Sigmoid colon (tissue), 4 donors: Measurements from ENCODE around the gene SRGAP1.

Experiments
- CTCF ChIP-seq, 4 experiments: fragments of 450-650 bp in 3 of 4; fragments of 200-600 bp in 1 of 4; IDR thresholded peaks; one replicate each; pipeline ENCODE4 v1.5.1; 2016 to 2019; ENCODE audit warnings: antibody characterized with exemption in 4 of 4, mild to moderate bottlenecking in 3 of 4, moderate library complexity in 2 of 4
- EP300 ChIP-seq, 4 donors: sonication (generic); formaldehyde crosslinking; IDR thresholded peaks; one replicate each; pipeline ENCODE4 v1.6.1; 2017; ENCODE audit warnings: antibody characterized with exemption in 4 of 4
- POLR2A ChIP-seq, 2 donors: fragments of 450-650 bp; IDR thresholded peaks; one replicate each; pipeline ENCODE4 v1.6.1; 2016; ENCODE audit warnings: antibody characterized with exemption in 2 of 2, mild to moderate bottlenecking in 2 of 2, moderate library complexity in 2 of 2

GRCh38 chr12:64070454-64070853, 226.0 kb downstream of the SRGAP1 start:
- TF ChIP-seq CTCF (IDR thresholded peaks at IDR 0.05) = no peak
- no peak for TF ChIP-seq EP300 (IDR thresholded peaks at IDR 0.05)
- no peak for TF ChIP-seq POLR2A (IDR thresholded peaks at IDR 0.05)
